Measurements from ENCODE around the gene MAP1LC3B.

Gene MAP1LC3B

DNA sequence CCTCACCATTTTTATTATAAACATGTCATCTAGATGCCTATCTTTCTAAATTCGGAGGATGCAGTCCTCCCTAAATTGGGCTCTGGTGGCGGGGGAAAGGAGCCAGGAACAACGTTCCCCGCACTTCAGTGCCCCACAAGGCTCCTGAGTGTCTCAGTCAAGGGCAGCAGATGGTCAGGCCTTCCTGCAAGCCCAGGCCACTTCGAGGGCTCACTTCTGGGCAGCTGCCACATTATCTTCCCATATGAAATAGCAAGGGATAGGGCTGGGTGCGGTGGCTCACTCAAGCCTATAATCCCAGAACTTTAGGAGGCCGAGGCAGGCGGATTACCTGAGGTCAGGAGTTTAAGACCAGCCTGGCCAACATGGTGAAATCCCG, 40.8 kb upstream of the MAP1LC3B start:
- Histone ChIP-seq H3K27me3 (ENCODE audit: insufficient read depth, low read length) (no peaks in the 10 kb centered on the region), H3K79me1 (ENCODE audit: low read length) (no peaks in the 10 kb centered on the region), H4K12ac (ENCODE audit: low read depth, low read length) (no peak overlapping the region), H2BK120ac (ENCODE audit: insufficient read depth, low read length, poor library complexity) (no peak overlapping the region), H2AK5ac (ENCODE audit: low read length) (no peak overlapping the region), H3K4ac (ENCODE audit: low read depth, low read length) (no peak overlapping the region), H4K91ac (ENCODE audit: low read depth, low read length) (no peak overlapping the region), H3K9me3 (ENCODE audit: insufficient read depth, low read depth, low read length) (peaks cover 2% of the 10 kb centered on the region), H2BK12ac (ENCODE audit: low read length) (no peak overlapping the region), H2AFZ (ENCODE audit: insufficient read depth, low read length, poor library complexity) (no peak overlapping the region), H3K27ac (ENCODE audit: low read depth, low read length) (no peak overlapping the region), H3K23ac (ENCODE audit: low read length) (no peak overlapping the region), H3K4me2 (ENCODE audit: low read length) (no peak overlapping the region), H3K36me3 (ENCODE audit: control insufficient read depth in 1 of 2, insufficient read depth in 2 of 2, low read length in 2 of 2) (peaks cover 10 to 12% of the 10 kb centered on the region in 2 experiments), H2BK5ac (ENCODE audit: low read depth, low read length, poor library complexity) (no peak overlapping the region), H3K79me2 (ENCODE audit: control insufficient read depth, insufficient read depth, low read length, poor library complexity) (no peaks in the 10 kb centered on the region), H3K18ac (ENCODE audit: low read length) (no peak overlapping the region), H3K4me3 (ENCODE audit: low read depth, low read length) (no peak overlapping the region), H4K8ac (ENCODE audit: low read depth, low read length) (no peak overlapping the region), H3K4me1 (ENCODE audit: control insufficient read depth in 1 of 2, insufficient read depth in 2 of 2, low read length in 2 of 2) (peaks cover 2 to 6% of the 10 kb centered on the region in 2 experiments), H3K9ac (ENCODE audit: low read length) (no peak overlapping the region), H3K14ac (ENCODE audit: low read length) (no peak overlapping the region)
- no CpG with 5 or more reads among the region's 9 CpGs for WGBS (ENCODE audit: extremely low coverage, insufficient coverage, insufficient read length)
- DNase-seq = no peak

- Histone ChIP-seq H4K12ac (ENCODE audit: low read depth, low read length) (no peak overlapping the region), H3K4me2 (ENCODE audit: low read length) (no peak overlapping the region), H2BK120ac (ENCODE audit: insufficient read depth, low read length, poor library complexity) (no peak overlapping the region), H2BK5ac (ENCODE audit: low read depth, low read length, poor library complexity) (no peak overlapping the region), H3K18ac (ENCODE audit: low read length) (no peak overlapping the region), H3K4me1 (ENCODE audit: control insufficient read depth in 1 of 2, insufficient read depth in 2 of 2, low read length in 2 of 2) (peaks cover 2 to 6% of the 10 kb centered on the region in 2 experiments), H2BK12ac (ENCODE audit: low read length) (no peak overlapping the region), H4K91ac (ENCODE audit: low read depth, low read length) (no peak overlapping the region), H3K79me2 (ENCODE audit: control insufficient read depth, insufficient read depth, low read length, poor library complexity) (no peaks in the 10 kb centered on the region), H3K36me3 (ENCODE audit: control insufficient read depth in 1 of 2, insufficient read depth in 2 of 2, low read length in 2 of 2) (peaks cover 6 to 7% of the 10 kb centered on the region in 2 experiments), H3K14ac (ENCODE audit: low read length) (no peak overlapping the region), H3K9ac (ENCODE audit: low read length) (no peak overlapping the region), H3K79me1 (ENCODE audit: low read length) (no peaks in the 10 kb centered on the region), H2AFZ (ENCODE audit: insufficient read depth, low read length, poor library complexity) (no peak overlapping the region), H3K27me3 (ENCODE audit: insufficient read depth, low read length) (no peaks in the 10 kb centered on the region), H3K9me3 (ENCODE audit: insufficient read depth, low read depth, low read length) (peaks cover 2% of the 10 kb centered on the region), H3K4me3 (ENCODE audit: low read depth, low read length) (no peak overlapping the region), H3K4ac (ENCODE audit: low read depth, low read length) (no peak overlapping the region), H2AK5ac (ENCODE audit: low read length) (no peak overlapping the region), H3K27ac (ENCODE audit: low read depth, low read length) (no peak overlapping the region), H3K23ac (ENCODE audit: low read length) (no peak overlapping the region), H4K8ac (ENCODE audit: low read depth, low read length) (no peak overlapping the region)
- no CpG with 5 or more reads among the region's 15 CpGs for WGBS (ENCODE audit: extremely low coverage, insufficient coverage, insufficient read length)
- DNase-seq = no peak
Observed at GRCh38 chr16:87352818-87353217, 39.3 kb upstream of the MAP1LC3B start.

DNA sequence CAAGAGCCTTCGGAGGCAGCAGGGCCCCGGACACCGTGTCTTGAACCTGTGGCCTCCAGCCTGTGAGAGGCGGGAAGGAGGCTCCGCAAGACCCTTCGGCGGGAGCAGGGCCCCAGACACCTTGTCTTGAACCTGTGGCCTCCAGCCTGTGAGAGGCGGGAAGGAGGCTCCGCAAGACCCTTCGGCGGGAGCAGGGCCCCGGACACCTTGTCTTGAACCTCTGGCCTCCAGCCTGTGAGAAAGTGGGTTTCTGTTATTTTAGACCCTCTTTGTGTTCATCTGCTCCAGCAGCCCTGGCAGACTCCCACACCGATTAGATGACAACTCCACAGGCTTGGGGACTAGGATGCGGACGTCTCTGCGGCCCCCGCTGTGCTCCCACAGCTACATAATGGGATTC, 38.5 kb upstream of the MAP1LC3B start:
- Histone ChIP-seq H4K8ac (ENCODE audit: low read depth, low read length) (no peak overlapping the region), H3K27me3 (ENCODE audit: insufficient read depth, low read length) (no peaks in the 10 kb centered on the region), H3K79me1 (ENCODE audit: low read length) (no peaks in the 10 kb centered on the region), H4K91ac (ENCODE audit: low read depth, low read length) (no peak overlapping the region), H2BK120ac (ENCODE audit: insufficient read depth, low read length, poor library complexity) (no peak overlapping the region), H3K23ac (ENCODE audit: low read length) (no peak overlapping the region), H3K18ac (ENCODE audit: low read length) (no peak overlapping the region), H3K9me3 (ENCODE audit: insufficient read depth, low read depth, low read length) (peaks cover 2% of the 10 kb centered on the region), H3K36me3 (ENCODE audit: control insufficient read depth in 1 of 2, insufficient read depth in 2 of 2, low read length in 2 of 2) (peaks cover 7 to 8% of the 10 kb centered on the region in 2 experiments), H3K4ac (ENCODE audit: low read depth, low read length) (no peak overlapping the region), H3K4me1 (ENCODE audit: control insufficient read depth in 1 of 2, insufficient read depth in 2 of 2, low read length in 2 of 2) (peaks cover 2 to 6% of the 10 kb centered on the region in 2 experiments), H3K4me2 (ENCODE audit: low read length) (no peak overlapping the region), H4K12ac (ENCODE audit: low read depth, low read length) (no peak overlapping the region), H3K79me2 (ENCODE audit: control insufficient read depth, insufficient read depth, low read length, poor library complexity) (no peaks in the 10 kb centered on the region), H3K27ac (ENCODE audit: low read depth, low read length) (no peak overlapping the region), H2AFZ (ENCODE audit: insufficient read depth, low read length, poor library complexity) (no peak overlapping the region), H3K4me3 (ENCODE audit: low read depth, low read length) (no peak overlapping the region), H2BK12ac (ENCODE audit: low read length) (no peak overlapping the region), H3K9ac (ENCODE audit: low read length) (no peak overlapping the region), H2AK5ac (ENCODE audit: low read length) (no peak overlapping the region), H3K14ac (ENCODE audit: low read length) (no peak overlapping the region), H2BK5ac (ENCODE audit: low read depth, low read length, poor library complexity) (no peak overlapping the region)
- DNase-seq = no peak
- no CpG with 5 or more reads among the region's 17 CpGs for WGBS (ENCODE audit: extremely low coverage, insufficient coverage, insufficient read length)

DNA sequence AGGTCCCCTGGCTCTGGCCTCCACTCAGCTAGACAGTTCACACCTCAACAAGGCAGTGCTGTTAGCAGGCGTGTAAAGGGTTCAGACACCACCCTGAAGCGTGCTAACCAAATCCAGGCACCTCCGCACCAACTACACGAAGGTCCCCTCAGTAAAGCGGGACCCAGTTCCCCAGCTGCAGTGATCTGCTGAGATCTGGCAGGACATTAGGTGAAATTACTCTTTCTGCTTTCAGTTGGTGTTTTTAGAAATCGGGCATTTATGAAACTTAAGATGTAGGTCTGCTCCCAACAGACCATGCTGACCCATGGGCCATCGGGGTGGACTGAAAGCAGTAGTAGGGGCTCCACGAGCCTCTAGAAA, 35.7 kb upstream of the MAP1LC3B start:
- peaks cover 2 to 3% of the 10 kb centered on the region in 2 experiments for H3K4me1 ChIP-seq (ENCODE audit: control insufficient read depth in 1 of 2, insufficient read depth in 2 of 2, low read length in 2 of 2)
- no peak overlapping the region for H3K4me2 ChIP-seq (ENCODE audit: low read length)
- H2AFZ ChIP-seq (ENCODE audit: insufficient read depth, low read length, poor library complexity) = no peak overlapping the region
- no peaks in the 10 kb centered on the region for H3K79me1 ChIP-seq (ENCODE audit: low read length)
- no peak overlapping the region for H4K8ac ChIP-seq (ENCODE audit: low read depth, low read length)
- no peak overlapping the region for H4K91ac ChIP-seq (ENCODE audit: low read depth, low read length)
- no peak overlapping the region for H3K27ac ChIP-seq (ENCODE audit: low read depth, low read length)
- H3K23ac ChIP-seq (ENCODE audit: low read length) = no peak overlapping the region
- H2BK120ac ChIP-seq (ENCODE audit: insufficient read depth, low read length, poor library complexity) = no peak overlapping the region
- no peaks in the 10 kb centered on the region for H3K27me3 ChIP-seq (ENCODE audit: insufficient read depth, low read length)
- no peak overlapping the region for H3K14ac ChIP-seq (ENCODE audit: low read length)
- H2BK5ac ChIP-seq (ENCODE audit: low read depth, low read length, poor library complexity) = no peak overlapping the region
- no peak overlapping the region for H4K12ac ChIP-seq (ENCODE audit: low read depth, low read length)
- H3K9me3 ChIP-seq (ENCODE audit: insufficient read depth, low read depth, low read length) = no peaks in the 10 kb centered on the region
- H3K4me3 ChIP-seq (ENCODE audit: low read depth, low read length) = no peak overlapping the region
- DNase-seq = no peak
- no peak overlapping the region for H3K18ac ChIP-seq (ENCODE audit: low read length)
- H3K4ac ChIP-seq (ENCODE audit: low read depth, low read length) = no peak overlapping the region
- H3K36me3 ChIP-seq (ENCODE audit: control insufficient read depth in 1 of 2, insufficient read depth in 2 of 2, low read length in 2 of 2) = peaks cover 11 to 15% of the 10 kb centered on the region in 2 experiments
- H2AK5ac ChIP-seq (ENCODE audit: low read length) = no peak overlapping the region
- H3K9ac ChIP-seq (ENCODE audit: low read length) = no peak overlapping the region
- H3K79me2 ChIP-seq (ENCODE audit: control insufficient read depth, insufficient read depth, low read length, poor library complexity) = no peaks in the 10 kb centered on the region
- WGBS (ENCODE audit: extremely low coverage, insufficient coverage, insufficient read length) = no CpG with 5 or more reads among the region's 8 CpGs
- no peak overlapping the region for H2BK12ac ChIP-seq (ENCODE audit: low read length)
